H1 (cell line): ENCODE results near the gene NPSR1. TPM values are rescaled to one million over a fixed set of nuclear protein-coding genes. Genes with fewer than 3 reads are reported as not detected.

Experiments
- CTCF ChIP-seq, 3 experiments: IDR thresholded peaks; 1 replicate in 2 of 3; 2 replicates in 1 of 3; pipeline versions ENCODE4 v1.5.1 to v1.6.1; 2011; ENCODE audit warnings: low read length in 3 of 3, mild to moderate bottlenecking in 3 of 3, inconsistent platforms in 2 of 3, low read depth in 1 of 3, moderate library complexity in 1 of 3; ENCODE audit not compliant: insufficient read depth in 1 of 3; ENCODE audit errors: control extremely low read depth in 1 of 3
- KDM1A ChIP-seq: fragments of 200-600, 300-600 bp; sonication (generic); IDR thresholded peaks from 2 replicates; pipeline ENCODE4 v1.7.1; 2016; ENCODE audit warnings: mild to moderate bottlenecking, low read length, borderline replicate concordance
- SIX5 ChIP-seq: IDR thresholded peaks from 2 replicates; pipeline ENCODE4 v1.6.1; 2011; ENCODE audit warnings: mild to moderate bottlenecking, low read depth, low read length
- polyA plus RNA-seq, 7 experiments: library from polyadenylated mRNA; depleted of rRNA in 3 of 7; stranded (reverse) in 5 of 7; unstranded in 2 of 7; fragments of >200 nt in 5 of 7; fragments of 200-250 nt in 2 of 7; gene quantifications; 1 replicate in 5 of 7; 2 replicates in 1 of 7; 4 replicates in 1 of 7; pipeline versions ENCODE4 v1.2.1 to v1.2.3, GENCODE V29; 2011 to 2013; ENCODE audit warnings: missing spikeins in 2 of 7, mixed read lengths in 2 of 7
- total RNA-seq: library from RNA; stranded (reverse); fragmentation: NEBNext Ultra II Directional; extraction: Animal tissue kit (Norgen Biotek cat#: 25700); gene quantifications from 2 replicates; pipeline ENCODE4 v1.2.1, GENCODE V29; 2021

NPSR1 gene
- total and polyA plus RNA-seq, 2 of the 8 experiments (the other 6 are each of a cell fraction or from before 2014, with no cell fraction given) = not detected

GRCh38 chr7:34657632-34658268 is at the start of gene NPSR1 (continued):
- no peak for TF ChIP-seq CTCF (IDR thresholded peaks at IDR 0.05; ENCODE audit: control extremely low read depth in 1 of 3, insufficient read depth in 1 of 3, low read depth in 1 of 3, low read length in 3 of 3)
- no peak for TF ChIP-seq SIX5
- no peak for TF ChIP-seq KDM1A
